MCF 10A (cell line): ENCODE results near the gene IGBP1. TPM values are rescaled to one million over a fixed set of nuclear protein-coding genes. Genes with fewer than 3 reads are reported as not detected.
"Not testable (repeated sequence)": the region's sequence is repeated elsewhere in the genome, so short reads cannot be mapped to it uniquely, and the experiment has no call there.

Experiments
- BruUV-seq: library from RNA; stranded (reverse); fragments of 400-500 nt; replicated peaks from 2 replicates; lab custom pipeline; 2021; lab: Mats Ljungman, UMichigan
- CTCF ChIA-PET: fragments of 300-600 bp; sonication (Branson Sonifier 250); formaldehyde crosslinking; extraction: SDS; loops from one replicate; lab custom pipeline; 2021; ENCODE audit warnings: antibody characterized with exemption, inconsistent platforms; lab: Yijun Ruan, JAX
- POLR2A ChIA-PET: fragments of 300-600, 350-650 bp; sonication (Branson Sonifier 250); formaldehyde crosslinking; extraction: SDS; loops from one replicate; lab custom pipeline; 2020; ENCODE audit warnings: antibody characterized with exemption, inconsistent platforms; lab: Yijun Ruan, JAX
- DNase-seq: peaks from one replicate; pipeline ENCODE4 v3.0.0-alpha.2; 2018; ENCODE audit not compliant: unreplicated experiment
- H3K27ac Mint-ChIP-seq: one replicate; pipeline ENCODE4 v1.8.0; 2022; ENCODE audit warnings: mild to moderate bottlenecking, low read depth, mixed read lengths; ENCODE audit not compliant: unreplicated experiment
- H3K27me3 Mint-ChIP-seq: one replicate; pipeline ENCODE4 v1.8.0; 2022; ENCODE audit warnings: mixed read lengths; ENCODE audit not compliant: insufficient read depth, unreplicated experiment
- H3K36me3 Mint-ChIP-seq: one replicate; pipeline ENCODE4 v1.8.0; 2022; ENCODE audit warnings: mild to moderate bottlenecking, moderate library complexity, mixed read lengths; ENCODE audit not compliant: insufficient read depth, unreplicated experiment
- H3K4me1 Mint-ChIP-seq: one replicate; pipeline ENCODE4 v1.8.0; 2022; ENCODE audit warnings: mixed read lengths; ENCODE audit not compliant: insufficient read depth, unreplicated experiment
- H3K4me3 Mint-ChIP-seq: one replicate; pipeline ENCODE4 v1.8.0; 2022; ENCODE audit warnings: mild to moderate bottlenecking, moderate library complexity, mixed read lengths; ENCODE audit not compliant: unreplicated experiment
- H3K9me3 Mint-ChIP-seq: one replicate; pipeline ENCODE4 v1.8.0; 2022; ENCODE audit warnings: mixed read lengths; ENCODE audit not compliant: unreplicated experiment
- intact Hi-C: fragments of 100-400 bp; cut with micrococcal nuclease; formaldehyde crosslinking; loops from 2 replicates; pipeline ENCODE4 v1.14.1; 2022
- total RNA-seq: library from RNA; stranded (reverse); gene quantifications from 2 replicates; pipeline ENCODE4 v1.2.3, GENCODE V29; 2022
- TF ChIP-seq, protein P1 (sequence below): fragments of 200-600 bp; IDR thresholded peaks from one replicate; pipeline ENCODE4 v1.8.0; 2022; ENCODE audit warnings: antibody characterized with exemption, mild to moderate bottlenecking; ENCODE audit not compliant: unreplicated experiment

Gene IGBP1
- total RNA-seq, 1 experiment from 2014 or later, result 36.3 TPM

DNA sequence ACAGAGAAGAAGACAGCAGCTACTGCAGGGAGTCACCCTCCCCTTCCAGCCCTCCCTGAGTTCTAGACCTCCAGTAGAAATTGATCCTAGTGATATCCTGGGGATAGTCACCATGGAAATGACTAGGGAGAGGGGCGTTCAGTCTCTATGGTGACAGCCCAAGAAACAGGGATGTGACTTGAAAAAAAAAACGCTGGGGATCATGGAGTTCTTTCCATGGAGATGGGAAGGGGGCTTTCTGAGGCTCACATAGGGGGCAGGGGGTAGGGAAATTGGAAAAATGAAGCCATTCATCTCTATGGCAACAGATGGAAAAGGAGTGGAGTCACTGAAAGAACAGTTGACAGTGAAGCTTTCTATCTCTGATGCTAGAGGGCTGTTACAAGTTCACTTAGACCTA lies 28.0 kb upstream of the IGBP1 start:
- BruUV-seq, result no TSS peak
- Mint-ChIP-seq H3K36me3 (no peaks in the 10 kb centered on the region), H3K27ac (no peak overlapping the region), H3K27me3 (peaks cover 24% of the 10 kb centered on the region), H3K4me3 (no peak overlapping the region), H3K4me1 (no peaks in the 10 kb centered on the region), H3K9me3 (no peaks in the 10 kb centered on the region)
- intact Hi-C loops, result no loop called here
- no peak for DNase-seq
- TF ChIP-seq, protein P1, sequence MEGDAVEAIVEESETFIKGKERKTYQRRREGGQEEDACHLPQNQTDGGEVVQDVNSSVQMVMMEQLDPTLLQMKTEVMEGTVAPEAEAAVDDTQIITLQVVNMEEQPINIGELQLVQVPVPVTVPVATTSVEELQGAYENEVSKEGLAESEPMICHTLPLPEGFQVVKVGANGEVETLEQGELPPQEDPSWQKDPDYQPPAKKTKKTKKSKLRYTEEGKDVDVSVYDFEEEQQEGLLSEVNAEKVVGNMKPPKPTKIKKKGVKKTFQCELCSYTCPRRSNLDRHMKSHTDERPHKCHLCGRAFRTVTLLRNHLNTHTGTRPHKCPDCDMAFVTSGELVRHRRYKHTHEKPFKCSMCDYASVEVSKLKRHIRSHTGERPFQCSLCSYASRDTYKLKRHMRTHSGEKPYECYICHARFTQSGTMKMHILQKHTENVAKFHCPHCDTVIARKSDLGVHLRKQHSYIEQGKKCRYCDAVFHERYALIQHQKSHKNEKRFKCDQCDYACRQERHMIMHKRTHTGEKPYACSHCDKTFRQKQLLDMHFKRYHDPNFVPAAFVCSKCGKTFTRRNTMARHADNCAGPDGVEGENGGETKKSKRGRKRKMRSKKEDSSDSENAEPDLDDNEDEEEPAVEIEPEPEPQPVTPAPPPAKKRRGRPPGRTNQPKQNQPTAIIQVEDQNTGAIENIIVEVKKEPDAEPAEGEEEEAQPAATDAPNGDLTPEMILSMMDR, result no peak
- POLR2A ChIA-PET, result no interaction called here
- CTCF ChIA-PET, result interaction anchor here (1.0 to 3.5 kb wide), 4 partner anchors 8 to 567 kb away, joined by 3 to 30 read pairs (median 6); no protein-coding TSS in a partner anchor

DNA sequence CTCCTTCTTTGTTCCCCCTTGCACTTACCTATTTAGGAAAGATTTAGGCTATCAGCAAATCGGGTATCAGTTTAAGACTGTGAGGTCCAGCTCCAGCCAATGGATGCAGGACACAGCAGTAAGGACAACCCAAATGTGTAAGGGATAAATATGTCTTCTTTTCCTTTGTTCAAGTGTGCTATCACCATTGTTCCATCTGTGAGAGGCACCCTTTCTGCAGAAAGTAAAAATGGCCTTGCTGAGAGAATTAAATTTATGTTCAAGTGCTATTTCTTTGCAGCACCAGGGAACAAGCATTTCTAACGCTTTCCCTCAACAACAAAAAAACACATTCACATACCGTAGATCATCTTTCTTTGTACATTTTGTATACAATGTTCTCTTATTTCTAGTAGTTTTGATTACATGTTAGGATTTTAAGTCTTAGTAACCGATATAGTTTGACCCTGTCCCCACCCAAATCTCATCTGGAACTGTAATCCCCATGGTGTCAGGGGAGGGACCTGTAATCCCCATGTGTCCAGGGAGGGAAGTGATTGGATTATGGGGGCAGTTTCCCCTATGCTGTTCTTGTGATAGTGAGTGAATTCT lies 21.7 kb upstream of the IGBP1 start:
- peak overlapping the region; percentile 55 for H3K27ac Mint-ChIP-seq
- H3K9me3 Mint-ChIP-seq, result peaks cover 13% of the 10 kb centered on the region
- CTCF ChIA-PET, result interaction anchor here (0.7 kb wide), 1 partner anchor 151 kb away, joined by 3 read pairs; no protein-coding TSS in a partner anchor
- H3K4me1 Mint-ChIP-seq, DNase-seq, H3K36me3 Mint-ChIP-seq, H3K4me3 Mint-ChIP-seq, POLR2A ChIA-PET, intact Hi-C loops: not testable (repeated sequence)
- BruUV-seq, result TSS peak; percentile 47
- peaks cover 14% of the 10 kb centered on the region for H3K27me3 Mint-ChIP-seq

DNA sequence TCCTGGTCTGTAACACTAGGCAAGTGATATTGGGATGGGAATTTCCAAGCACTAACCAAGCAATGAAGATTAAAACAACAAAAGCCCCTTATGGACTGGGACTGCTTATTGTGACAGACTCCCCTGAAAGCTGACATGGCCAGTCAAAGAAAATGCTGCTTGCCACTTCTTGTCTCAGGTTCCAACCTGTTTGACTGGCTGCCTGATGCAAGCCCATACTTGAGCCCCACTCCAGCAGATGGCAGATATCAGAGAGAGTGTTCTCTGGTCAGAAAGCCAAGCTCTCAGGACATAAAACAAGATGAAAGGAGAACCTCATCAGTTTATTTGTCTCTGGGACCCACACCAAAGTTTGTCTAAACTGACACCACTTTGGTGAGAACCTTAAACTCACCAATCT lies 15.5 kb upstream of the IGBP1 start:
- Mint-ChIP-seq H3K27me3 (peaks cover 14% of the 10 kb centered on the region), H3K4me3 (no peak overlapping the region), H3K36me3 (no peaks in the 10 kb centered on the region), H3K9me3 (no peaks in the 10 kb centered on the region), H3K27ac (no peak overlapping the region), H3K4me1 (no peaks in the 10 kb centered on the region)
- TF ChIP-seq, protein P1, result no peak
- ChIA-PET CTCF (no interaction called here), POLR2A (no interaction called here)
- no peak for DNase-seq
- intact Hi-C loops, result no loop called here
- no TSS peak for BruUV-seq

DNA sequence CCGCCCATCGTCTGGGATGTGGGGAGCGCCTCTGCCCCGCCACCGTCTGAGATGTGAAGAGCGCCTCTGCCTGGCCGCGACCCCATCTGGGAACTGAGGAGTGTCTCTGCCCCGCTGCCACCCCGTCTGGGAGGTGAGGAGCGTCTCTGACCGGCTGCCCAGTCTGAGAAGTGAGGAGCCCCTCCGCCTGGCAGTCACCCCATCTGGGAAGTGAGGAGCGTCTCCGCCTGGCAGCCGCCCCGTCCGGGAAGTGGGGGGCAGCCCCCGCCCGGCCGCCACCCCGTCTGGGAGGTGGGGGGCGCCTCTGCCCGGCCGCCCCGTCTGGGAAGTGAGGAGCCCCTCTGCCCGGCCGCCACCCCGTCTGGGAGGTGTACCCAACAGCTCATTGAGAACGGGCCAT lies 10.2 kb upstream of the IGBP1 start:
- BruUV-seq, DNase-seq, intact Hi-C loops, CTCF ChIA-PET, H3K4me3 Mint-ChIP-seq, H3K4me1 Mint-ChIP-seq, H3K27ac Mint-ChIP-seq, POLR2A ChIA-PET, H3K9me3 Mint-ChIP-seq, H3K36me3 Mint-ChIP-seq, H3K27me3 Mint-ChIP-seq: not testable (repeated sequence)

DNA sequence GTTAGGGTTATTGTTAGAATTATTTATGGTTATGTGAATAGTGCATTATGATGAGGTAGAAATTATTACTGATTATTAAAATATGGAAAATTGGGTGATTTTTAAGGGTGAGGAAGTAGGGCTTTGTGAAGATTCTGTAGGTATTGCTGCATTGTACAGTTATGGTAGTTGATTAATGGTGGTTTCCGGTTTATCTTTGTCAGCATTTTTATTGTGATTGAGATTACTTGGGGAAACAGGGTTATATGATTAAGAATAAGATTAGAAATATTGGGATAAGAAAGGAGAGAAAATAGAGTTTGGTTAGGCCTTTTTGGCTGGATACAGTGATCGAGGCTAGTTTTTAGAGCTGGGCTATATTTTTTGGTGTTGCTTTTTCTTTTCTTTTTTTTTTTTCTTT lies 8.6 kb upstream of the IGBP1 start:
- no peak for DNase-seq
- Mint-ChIP-seq H3K4me3 (no peak overlapping the region), H3K9me3 (no peaks in the 10 kb centered on the region), H3K27ac (no peak overlapping the region), H3K27me3 (peaks cover 8% of the 10 kb centered on the region), H3K36me3 (no peaks in the 10 kb centered on the region), H3K4me1 (no peaks in the 10 kb centered on the region)
- intact Hi-C loops, result no loop called here
- no TSS peak for BruUV-seq
- ChIA-PET POLR2A (no interaction called here), CTCF (no interaction called here)
- TF ChIP-seq, protein P1, result no peak
